GM12892 (cell line): ENCODE results near the gene NRXN3.

ENCODE experiments used
- POLR2A ChIP-seq: IDR thresholded peaks from 2 replicates; pipeline ENCODE4 v1.6.1; 2011; ENCODE audit warnings: low read depth, low read length, control low read depth
- POLR2AphosphoS5 ChIP-seq: IDR thresholded peaks from 2 replicates; pipeline ENCODE4 v1.6.1; 2011; ENCODE audit warnings: low read depth, low read length, control low read depth
- TAF1 ChIP-seq: IDR thresholded peaks from 2 replicates; pipeline ENCODE4 v1.6.1; 2011; ENCODE audit warnings: low read depth, mild to moderate bottlenecking, control low read depth, low read length, borderline replicate concordance

GRCh38 chr14:79254069-79254775 is 1084.0 kb downstream of the NRXN3 start:
- TF ChIP-seq POLR2A (no peak), TAF1 (no peak), POLR2AphosphoS5 (no peak)
